ENCODE data around the gene UBE2F. TPM values are rescaled to one million over a fixed set of nuclear protein-coding genes. Genes with fewer than 3 reads are reported as not detected.

The UBE2F gene, protein sequence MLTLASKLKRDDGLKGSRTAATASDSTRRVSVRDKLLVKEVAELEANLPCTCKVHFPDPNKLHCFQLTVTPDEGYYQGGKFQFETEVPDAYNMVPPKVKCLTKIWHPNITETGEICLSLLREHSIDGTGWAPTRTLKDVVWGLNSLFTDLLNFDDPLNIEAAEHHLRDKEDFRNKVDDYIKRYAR
- 37.2 and 37.5 TPM in 2 replicates for polyA plus RNA-seq (2013)

DNA sequence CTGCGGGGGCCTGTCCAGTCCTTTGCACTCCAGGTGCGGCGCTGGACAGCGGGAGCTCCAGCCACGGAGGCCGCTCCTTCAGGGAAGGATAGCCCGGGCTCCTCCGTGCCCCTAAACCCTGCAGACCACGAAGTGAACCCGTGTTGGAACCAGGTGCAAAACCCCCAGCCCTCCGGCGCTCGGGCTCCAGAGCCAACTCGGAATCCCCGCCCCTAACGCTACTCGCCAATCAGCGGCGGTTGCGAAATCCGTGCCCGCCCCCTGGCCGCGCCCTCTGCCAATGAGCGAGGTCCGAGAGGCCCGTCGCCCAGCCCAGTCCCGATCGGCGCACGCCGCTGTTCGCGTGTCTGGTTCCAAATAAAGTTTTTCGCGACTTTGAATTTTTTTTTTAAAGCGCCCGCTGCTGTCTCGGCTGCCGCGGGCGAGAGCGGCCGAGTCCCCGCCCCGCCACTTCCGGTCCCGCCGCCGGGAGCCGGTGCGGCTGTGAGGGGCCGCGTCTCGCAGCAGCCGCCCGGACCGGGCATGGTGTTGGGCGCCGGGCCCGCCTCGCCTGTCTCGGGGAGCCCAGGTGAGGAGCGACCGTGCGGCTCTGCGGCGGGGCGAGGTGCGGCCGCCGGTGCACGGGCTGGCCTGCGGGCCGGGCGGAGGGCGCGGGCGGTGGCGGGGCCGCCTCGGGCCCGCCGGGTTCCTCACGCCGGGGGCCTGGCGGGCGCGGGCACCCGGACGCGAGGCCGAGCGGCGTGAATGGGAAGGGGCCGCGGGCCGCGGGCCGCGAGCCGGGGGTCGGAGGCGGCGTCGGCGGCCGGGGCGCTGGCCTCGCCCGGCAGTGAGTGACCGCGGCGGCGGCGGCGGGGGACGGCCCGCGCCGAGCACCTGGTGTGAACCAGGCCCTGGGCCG, at the start of gene UBE2F:
UBE2F (plus strand) TSS at position 450 of the 898 bp plus-strand sequence. CDS start 6,094 bp downstream, outside the sequence.
- H4K8ac ChIP-seq (ENCODE audit: low read depth, low read length), result peak within 1 kb of the TSS; percentile 88
- WGBS (ENCODE audit: extremely low coverage, insufficient coverage, insufficient read length), result no CpG with 5 or more reads among the region's 123 CpGs
- peak; percentile 98 to 99 for DNase-seq
- H2AK5ac ChIP-seq (ENCODE audit: low read length), result peak within 1 kb of the TSS; percentile 52
- no peak within 1 kb of the TSS for H2BK120ac ChIP-seq (ENCODE audit: insufficient read depth, low read length, poor library complexity)
- peaks cover 11 to 12% of the 10 kb centered on the region in 2 experiments for H3K4me1 ChIP-seq (ENCODE audit: control insufficient read depth in 1 of 2, insufficient read depth in 2 of 2, low read length in 2 of 2)
- no peak within 1 kb of the TSS for H3K23ac ChIP-seq (ENCODE audit: low read length)
- H3K18ac ChIP-seq (ENCODE audit: low read length), result peak within 1 kb of the TSS; percentile 73
- H3K36me3 ChIP-seq (ENCODE audit: control insufficient read depth in 1 of 2, insufficient read depth in 2 of 2, low read length in 2 of 2), result peaks cover 0 to 2% of the 10 kb centered on the region in 2 experiments
- peak within 1 kb of the TSS; percentile 59 for H2BK5ac ChIP-seq (ENCODE audit: low read depth, low read length, poor library complexity)
- H2BK12ac ChIP-seq (ENCODE audit: low read length), result no peak within 1 kb of the TSS
- no peaks in the 10 kb centered on the region for H3K27me3 ChIP-seq (ENCODE audit: insufficient read depth, low read length)
- H3K27ac ChIP-seq (ENCODE audit: low read depth, low read length), result peak within 1 kb of the TSS; percentile 34
- peak within 1 kb of the TSS; percentile 85 for H3K14ac ChIP-seq (ENCODE audit: low read length)
- H3K79me2 ChIP-seq (ENCODE audit: control insufficient read depth, insufficient read depth, low read length, poor library complexity), result peaks cover 11% of the 10 kb centered on the region
- H3K4me3 ChIP-seq (ENCODE audit: low read depth, low read length), result peak within 1 kb of the TSS; percentile 98
- H4K12ac ChIP-seq (ENCODE audit: low read depth, low read length), result peak within 1 kb of the TSS; percentile 75
- H3K9me3 ChIP-seq (ENCODE audit: insufficient read depth, low read depth, low read length), result peaks cover 8% of the 10 kb centered on the region
- H3K4me2 ChIP-seq (ENCODE audit: low read length), result peak within 1 kb of the TSS; percentile 97
- peak within 1 kb of the TSS; percentile 80 for H3K4ac ChIP-seq (ENCODE audit: low read depth, low read length)
- H4K91ac ChIP-seq (ENCODE audit: low read depth, low read length), result peak within 1 kb of the TSS; percentile 60
- H3K79me1 ChIP-seq (ENCODE audit: low read length), result peaks cover 6% of the 10 kb centered on the region
- H2AFZ ChIP-seq (ENCODE audit: insufficient read depth, low read length, poor library complexity), result peak within 1 kb of the TSS; percentile 96
- H3K9ac ChIP-seq (ENCODE audit: low read length), result peak within 1 kb of the TSS; percentile 93

DNA sequence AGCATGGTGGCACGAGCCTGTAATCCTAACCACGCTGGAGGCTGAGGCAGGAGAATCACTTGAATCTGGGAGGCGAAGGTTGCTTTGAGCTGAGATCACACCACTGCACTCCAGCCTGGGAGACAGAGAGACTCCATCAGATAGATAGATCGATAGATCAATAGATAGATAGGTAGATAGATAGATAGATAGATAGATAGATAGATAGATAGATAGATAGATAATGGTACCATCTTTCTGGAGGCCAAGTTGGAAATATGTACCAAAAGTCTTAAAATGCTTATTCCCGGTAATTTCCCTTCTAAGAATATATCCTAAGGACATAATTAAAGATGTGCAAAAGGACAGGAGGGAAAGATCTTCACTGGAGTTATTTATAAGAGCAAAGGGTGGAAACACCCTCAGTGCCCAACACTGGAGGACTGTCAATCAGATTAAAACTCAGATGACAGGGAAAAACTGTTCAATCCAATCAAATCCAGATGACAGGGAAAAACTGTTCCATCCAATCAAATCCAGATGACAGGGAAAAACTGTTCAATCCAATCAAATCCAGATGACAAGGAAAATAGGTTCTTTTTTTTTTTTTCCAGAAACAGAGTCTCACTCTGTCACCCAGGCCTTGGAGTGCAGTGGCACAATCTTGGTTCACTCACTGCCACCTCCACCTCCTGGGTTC, 49.0 kb upstream of the UBE2F start:
- Histone ChIP-seq H3K18ac (ENCODE audit: low read length) (no peak overlapping the region), H2BK12ac (ENCODE audit: low read length) (no peak overlapping the region), H4K12ac (ENCODE audit: low read depth, low read length) (no peak overlapping the region), H3K4me3 (ENCODE audit: low read depth, low read length) (no peak overlapping the region), H2BK5ac (ENCODE audit: low read depth, low read length, poor library complexity) (no peak overlapping the region), H3K9ac (ENCODE audit: low read length) (no peak overlapping the region), H3K14ac (ENCODE audit: low read length) (no peak overlapping the region), H3K4me2 (ENCODE audit: low read length) (no peak overlapping the region), H3K23ac (ENCODE audit: low read length) (no peak overlapping the region), H3K79me2 (ENCODE audit: control insufficient read depth, insufficient read depth, low read length, poor library complexity) (no peaks in the 10 kb centered on the region), H4K8ac (ENCODE audit: low read depth, low read length) (no peak overlapping the region), H3K9me3 (ENCODE audit: insufficient read depth, low read depth, low read length) (peaks cover 4% of the 10 kb centered on the region), H3K4me1 (ENCODE audit: control insufficient read depth in 1 of 2, insufficient read depth in 2 of 2, low read length in 2 of 2) (peaks cover 0 to 2% of the 10 kb centered on the region in 2 experiments), H3K27me3 (ENCODE audit: insufficient read depth, low read length) (no peaks in the 10 kb centered on the region), H2AFZ (ENCODE audit: insufficient read depth, low read length, poor library complexity) (no peak overlapping the region), H3K36me3 (ENCODE audit: control insufficient read depth in 1 of 2, insufficient read depth in 2 of 2, low read length in 2 of 2) (no peaks in the 10 kb centered on the region), H2BK120ac (ENCODE audit: insufficient read depth, low read length, poor library complexity) (no peak overlapping the region), H3K27ac (ENCODE audit: low read depth, low read length) (no peak overlapping the region), H2AK5ac (ENCODE audit: low read length) (no peak overlapping the region), H3K79me1 (ENCODE audit: low read length) (no peaks in the 10 kb centered on the region), H4K91ac (ENCODE audit: low read depth, low read length) (no peak overlapping the region), H3K4ac (ENCODE audit: low read depth, low read length) (no peak overlapping the region)
- no CpG with 5 or more reads among the region's 5 CpGs for WGBS (ENCODE audit: extremely low coverage, insufficient coverage, insufficient read length)
- no peak for DNase-seq

DNA sequence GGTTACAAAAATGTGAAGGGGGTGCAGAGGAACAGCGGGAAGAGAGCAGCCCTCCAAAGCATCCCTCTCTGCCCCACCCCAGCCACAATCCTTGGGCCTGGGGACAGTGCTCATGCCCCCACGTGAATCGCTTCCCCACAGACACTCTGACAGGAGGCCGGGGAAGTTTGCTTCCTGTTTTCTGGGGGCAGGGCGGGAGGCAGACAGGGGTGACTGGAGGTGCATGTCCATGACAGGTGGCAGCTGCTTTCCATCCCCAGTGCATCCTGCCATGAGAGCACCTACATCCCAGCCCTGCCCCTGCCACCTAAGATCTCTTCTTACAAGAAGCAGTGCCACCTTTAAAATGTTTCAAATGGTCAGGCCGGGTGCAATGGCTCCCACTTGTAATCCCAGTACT, 47.2 kb upstream of the UBE2F start:
- Histone ChIP-seq H4K8ac (ENCODE audit: low read depth, low read length) (no peak overlapping the region), H4K12ac (ENCODE audit: low read depth, low read length) (no peak overlapping the region), H3K27ac (ENCODE audit: low read depth, low read length) (no peak overlapping the region), H3K9me3 (ENCODE audit: insufficient read depth, low read depth, low read length) (peaks cover 2% of the 10 kb centered on the region), H2AFZ (ENCODE audit: insufficient read depth, low read length, poor library complexity) (no peak overlapping the region), H3K4me3 (ENCODE audit: low read depth, low read length) (no peak overlapping the region), H3K18ac (ENCODE audit: low read length) (no peak overlapping the region), H3K4me2 (ENCODE audit: low read length) (no peak overlapping the region), H3K27me3 (ENCODE audit: insufficient read depth, low read length) (no peaks in the 10 kb centered on the region), H3K9ac (ENCODE audit: low read length) (no peak overlapping the region), H3K79me2 (ENCODE audit: control insufficient read depth, insufficient read depth, low read length, poor library complexity) (no peaks in the 10 kb centered on the region), H3K36me3 (ENCODE audit: control insufficient read depth in 1 of 2, insufficient read depth in 2 of 2, low read length in 2 of 2) (no peaks in the 10 kb centered on the region), H2BK120ac (ENCODE audit: insufficient read depth, low read length, poor library complexity) (no peak overlapping the region), H4K91ac (ENCODE audit: low read depth, low read length) (no peak overlapping the region), H3K4ac (ENCODE audit: low read depth, low read length) (no peak overlapping the region), H3K14ac (ENCODE audit: low read length) (no peak overlapping the region), H2BK5ac (ENCODE audit: low read depth, low read length, poor library complexity) (no peak overlapping the region), H3K4me1 (ENCODE audit: control insufficient read depth in 1 of 2, insufficient read depth in 2 of 2, low read length in 2 of 2) (peaks cover 0 to 2% of the 10 kb centered on the region in 2 experiments), H2AK5ac (ENCODE audit: low read length) (no peak overlapping the region), H2BK12ac (ENCODE audit: low read length) (no peak overlapping the region), H3K79me1 (ENCODE audit: low read length) (peaks cover 2% of the 10 kb centered on the region), H3K23ac (ENCODE audit: low read length) (no peak overlapping the region)
- DNase-seq, result no peak
- no CpG with 5 or more reads among the region's 6 CpGs for WGBS (ENCODE audit: extremely low coverage, insufficient coverage, insufficient read length)

DNA sequence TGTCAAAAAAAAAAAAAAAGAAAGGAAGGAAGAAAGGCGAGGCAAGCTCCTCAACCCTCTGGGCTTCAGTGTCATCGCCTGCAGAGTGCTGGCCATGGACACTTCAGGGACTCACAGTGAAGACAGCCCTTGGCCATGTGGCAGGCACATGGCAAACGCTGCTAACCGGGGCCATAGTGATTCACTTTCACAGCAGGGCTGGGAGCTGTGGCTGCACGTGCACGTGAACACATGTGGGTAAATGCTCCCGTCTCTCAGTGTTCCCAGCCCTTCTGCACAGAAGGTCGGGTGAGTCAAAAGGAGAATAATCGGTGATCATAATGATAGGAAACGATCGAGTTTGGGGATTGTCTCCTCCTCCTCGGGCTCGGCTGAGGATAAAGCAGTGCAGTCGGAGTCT, 46.1 kb upstream of the UBE2F start:
- no peak overlapping the region for H4K8ac ChIP-seq (ENCODE audit: low read depth, low read length)
- peak in 1 of 2 donors; percentile 18 for DNase-seq
- no peak overlapping the region for H3K4me3 ChIP-seq (ENCODE audit: low read depth, low read length)
- no peak overlapping the region for H4K91ac ChIP-seq (ENCODE audit: low read depth, low read length)
- H4K12ac ChIP-seq (ENCODE audit: low read depth, low read length), result no peak overlapping the region
- H2BK12ac ChIP-seq (ENCODE audit: low read length), result no peak overlapping the region
- H3K23ac ChIP-seq (ENCODE audit: low read length), result no peak overlapping the region
- peaks cover 2% of the 10 kb centered on the region for H3K9me3 ChIP-seq (ENCODE audit: insufficient read depth, low read depth, low read length)
- H3K36me3 ChIP-seq (ENCODE audit: control insufficient read depth in 1 of 2, insufficient read depth in 2 of 2, low read length in 2 of 2), result no peaks in the 10 kb centered on the region
- no peak overlapping the region for H3K18ac ChIP-seq (ENCODE audit: low read length)
- H3K4me1 ChIP-seq (ENCODE audit: control insufficient read depth in 1 of 2, insufficient read depth in 2 of 2, low read length in 2 of 2), result peaks cover 0 to 2% of the 10 kb centered on the region in 2 experiments
- no peak overlapping the region for H3K4me2 ChIP-seq (ENCODE audit: low read length)
- WGBS (ENCODE audit: extremely low coverage, insufficient coverage, insufficient read length), result no CpG with 5 or more reads among the region's 14 CpGs
- H2AK5ac ChIP-seq (ENCODE audit: low read length), result no peak overlapping the region
- H3K14ac ChIP-seq (ENCODE audit: low read length), result no peak overlapping the region
- H3K27ac ChIP-seq (ENCODE audit: low read depth, low read length), result no peak overlapping the region
- H2BK5ac ChIP-seq (ENCODE audit: low read depth, low read length, poor library complexity), result no peak overlapping the region
- no peak overlapping the region for H3K4ac ChIP-seq (ENCODE audit: low read depth, low read length)
- no peaks in the 10 kb centered on the region for H3K79me2 ChIP-seq (ENCODE audit: control insufficient read depth, insufficient read depth, low read length, poor library complexity)
- no peak overlapping the region for H2BK120ac ChIP-seq (ENCODE audit: insufficient read depth, low read length, poor library complexity)
- H2AFZ ChIP-seq (ENCODE audit: insufficient read depth, low read length, poor library complexity), result no peak overlapping the region
- H3K79me1 ChIP-seq (ENCODE audit: low read length), result peaks cover 2% of the 10 kb centered on the region
- no peak overlapping the region for H3K9ac ChIP-seq (ENCODE audit: low read length)
- no peaks in the 10 kb centered on the region for H3K27me3 ChIP-seq (ENCODE audit: insufficient read depth, low read length)
